GM12878 (cell line): ENCODE measurements around the gene MYL1. TPM values are rescaled to one million over a fixed set of nuclear protein-coding genes. Genes with fewer than 3 reads are reported as not detected.

ENCODE experiments used
- ATAC-seq: fragments of 200-7000 bp; cut with Tn5 transposase; 3 replicates; pipeline ENCODE4 v1.9.1; 2020; ENCODE audit warnings: mild to moderate bottlenecking, moderate library complexity
- BruUV-seq: library from RNA; stranded (reverse); fragments of 400-500 nt; replicated peaks from 2 replicates; lab custom pipeline; 2021; lab: Mats Ljungman, UMichigan
- CTCF ChIA-PET: fragments of 300-600 bp; sonication (Branson Sonifier 250); formaldehyde crosslinking; extraction: SDS; loops from one replicate; lab custom pipeline; 2021; ENCODE audit warnings: inconsistent platforms; lab: Yijun Ruan, JAX
- POLR2A ChIA-PET: fragments of 350-600 bp; formaldehyde crosslinking; extraction: SDS; loops from one replicate; lab custom pipeline; 2021; ENCODE audit warnings: inconsistent platforms; lab: Charles Lee
- RAD21 ChIA-PET: fragments of 300-600 bp; sonication (Branson Sonifier 250); formaldehyde crosslinking; loops from one replicate; lab custom pipeline; 2023; ENCODE audit warnings: antibody characterized with exemption; ENCODE audit not compliant: unreplicated experiment; lab: Charles Lee
- SMC1A ChIA-PET: fragments of 300-600 bp; sonication (Branson Sonifier 250); formaldehyde crosslinking; loops from one replicate; lab custom pipeline; 2023; ENCODE audit not compliant: unreplicated experiment, uncharacterized antibody; lab: Charles Lee
- DNase-seq: peaks from one replicate; pipeline ENCODE4 v3.0.0-alpha.2; 2011; ENCODE audit warnings: low read depth, low spot score
- FAIRE-seq: peaks from 3 replicates; lab custom pipeline; 2011; peaks lifted over from hg19 to GRCh38; lab: Jason Lieb, UNC
- H2AFZ ChIP-seq: 2 replicates; pipeline ENCODE4 v1.6.0; 2011; ENCODE audit warnings: low read depth, low read length, control low read depth; ENCODE audit not compliant: control insufficient read depth
- H3K27ac ChIP-seq: 2 replicates; pipeline ENCODE4 v1.5.1; 2011; ENCODE audit warnings: control low read depth; ENCODE audit not compliant: control insufficient read depth, insufficient read depth
- H3K27me3 ChIP-seq, 2 experiments: replicated peaks in 1 of 2; 2 replicates each; pipeline versions ENCODE4 v1.6.0 to v1.6.1; 2011; ENCODE audit warnings: low read length in 1 of 2; ENCODE audit not compliant: control insufficient read depth in 2 of 2, insufficient read depth in 2 of 2
- H3K36me3 ChIP-seq, 2 experiments: 2 replicates each; pipeline ENCODE4 v1.5.1; 2011; ENCODE audit warnings: low read length in 1 of 2; ENCODE audit not compliant: control insufficient read depth in 2 of 2, insufficient read depth in 2 of 2
- H3K4me1 ChIP-seq: 2 replicates; pipeline ENCODE4 v1.6.1; 2011; ENCODE audit warnings: mild to moderate bottlenecking, low read length, moderate library complexity, mixed read lengths; ENCODE audit not compliant: control insufficient read depth, insufficient read depth
- H3K4me2 ChIP-seq: 2 replicates; pipeline ENCODE4 v1.6.0; 2011; ENCODE audit warnings: control low read depth; ENCODE audit not compliant: control insufficient read depth, insufficient read depth
- H3K4me3 ChIP-seq: fragments of 200-600 bp; sonication (generic); 2 replicates; pipeline ENCODE4 v1.5.1; 2016
- H3K79me2 ChIP-seq: 2 replicates; pipeline ENCODE4 v1.6.0; 2011; ENCODE audit warnings: low read length; ENCODE audit not compliant: control insufficient read depth, insufficient read depth
- H3K9ac ChIP-seq: 2 replicates; pipeline ENCODE4 v1.8.0; 2011; ENCODE audit warnings: low read length, control low read depth, mixed read lengths; ENCODE audit not compliant: control insufficient read depth, insufficient read depth
- H3K9me3 ChIP-seq: replicated peaks from 3 replicates; pipeline ENCODE4 v1.5.1; 2011; ENCODE audit warnings: mild to moderate bottlenecking, low read length; ENCODE audit not compliant: control insufficient read depth, insufficient read depth
- H4K20me1 ChIP-seq: 2 replicates; pipeline ENCODE4 v1.6.0; 2011; ENCODE audit not compliant: control insufficient read depth, insufficient read depth
- ATF7 ChIP-seq: fragments of 450-650 bp; IDR thresholded peaks from 2 replicates; pipeline ENCODE4 v1.6.1; 2016; ENCODE audit warnings: low read depth, mild to moderate bottlenecking
- FOS ChIP-seq: IDR thresholded peaks from 3 replicates; pipeline ENCODE4 v1.6.1; 2011; ENCODE audit warnings: borderline replicate concordance; ENCODE audit not compliant: insufficient read length; ENCODE audit errors: extremely low read depth
- HDAC2 ChIP-seq: fragments of 200-600 bp; sonication (generic); IDR thresholded peaks from 2 replicates; pipeline ENCODE4 v1.6.1; 2017
- MXI1 ChIP-seq: fragments of 150-350 bp; IDR thresholded peaks from 2 replicates; pipeline ENCODE4 v1.6.1; 2011; ENCODE audit warnings: low read depth, mild to moderate bottlenecking, inconsistent platforms, low read length, improper control_type of control experiment
- NR2C1 ChIP-seq: fragments of 450-650 bp; IDR thresholded peaks from 2 replicates; pipeline ENCODE4 v1.6.1; 2017; ENCODE audit warnings: antibody characterized with exemption, mild to moderate bottlenecking, moderate library complexity
- NR2F1 ChIP-seq: fragments of 450-650 bp; conservative IDR thresholded peaks from 2 replicates; pipeline ENCODE4 v1.6.1; 2017; ENCODE audit warnings: mild to moderate bottlenecking
- SUPT20H ChIP-seq: IDR thresholded peaks from 2 replicates; pipeline ENCODE4 v1.6.1; 2011; ENCODE audit warnings: low read depth, mild to moderate bottlenecking, low read length, moderate library complexity, borderline replicate concordance; ENCODE audit not compliant: control insufficient read depth
- in situ Hi-C: fragments of 300-500 bp; cut with MboI; formaldehyde crosslinking; loops from 9 replicates; pipeline ENCODE4 v1.14.3; 2018; ENCODE audit warnings: mixed read lengths
- intact Hi-C: fragments of 100-400 bp; cut with micrococcal nuclease; formaldehyde crosslinking; loops from one replicate; pipeline ENCODE4 v1.14.2; 2022; ENCODE audit not compliant: unreplicated experiment
- polyA plus RNA-seq, 11 experiments: library from polyadenylated mRNA; depleted of rRNA in 4 of 11; unstranded in 6 of 11; stranded (reverse) in 5 of 11; fragments of >200 nt; fragmentation: Nextera tagmentation in 4 of 11; fragmentation: Illumina TruSeq in 1 of 11; extraction: Ambion mirVana in 4 of 11; extraction: Trizol in 1 of 11; gene quantifications; 1 replicate in 1 of 11; 2 replicates in 10 of 11; pipeline versions ENCODE4 v1.2.1 to v1.2.3, GENCODE V29; 2011 to 2016; ENCODE audit warnings: inconsistent platforms in 2 of 11, missing spikeins in 2 of 11, low read depth in 1 of 11
- total RNA-seq, 4 experiments: library from RNA; depleted of rRNA in 3 of 4; stranded (reverse); fragments of >200 nt in 3 of 4; fragmentation: Illumina TruSeq in 1 of 4; extraction: Trizol in 1 of 4; gene quantifications; 2 replicates each; pipeline versions ENCODE4 v1.2.1 to v1.2.3, GENCODE V29; 2013 to 2021
- TF ChIP-seq, protein P1 (sequence below): fragments of 450-650 bp; formaldehyde crosslinking; IDR thresholded peaks from 2 replicates; pipeline ENCODE4 v1.4.0; 2022; ENCODE audit warnings: mild to moderate bottlenecking, moderate library complexity
- TF ChIP-seq, protein P2 (sequence below), 3 experiments: IDR thresholded peaks in 2 of 3; conservative IDR thresholded peaks in 1 of 3; 2 replicates each; pipeline ENCODE4 v1.5.1; 2011; ENCODE audit warnings: low read depth in 3 of 3, low read length in 3 of 3, mild to moderate bottlenecking in 3 of 3, control low read depth in 2 of 3, moderate library complexity in 2 of 3, inconsistent platforms in 1 of 3, mixed read lengths in 1 of 3; ENCODE audit not compliant: control insufficient read depth in 2 of 3, insufficient read depth in 1 of 3; ENCODE audit errors: extremely low read depth in 1 of 3

The MYL1 gene
- total and polyA plus RNA-seq, 10 of the 15 experiments (the other 5 are each of a cell fraction or from before 2014, with no cell fraction given), result 0.43 TPM; not detected in 9

DNA sequence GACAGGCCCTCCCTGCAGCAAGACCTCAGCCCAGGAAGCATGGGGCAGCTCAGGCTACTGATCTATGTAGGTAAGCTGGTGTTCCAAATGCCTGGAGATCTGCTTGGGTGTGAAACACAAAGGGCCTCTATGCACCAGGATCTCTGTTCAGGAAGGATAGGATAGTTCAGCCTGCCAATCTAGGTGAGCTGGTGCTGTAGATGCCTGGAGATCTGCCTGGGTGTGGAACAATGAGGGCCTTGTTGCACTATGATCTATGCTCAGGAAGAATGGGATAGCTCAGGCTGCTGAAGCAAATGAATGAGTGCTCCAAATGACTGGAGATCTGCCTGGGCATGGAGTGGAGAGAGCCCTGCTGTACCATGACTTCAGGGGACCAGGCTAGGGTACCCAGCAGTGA is 48.9 kb upstream of the MYL1 start (continued):
- TF ChIP-seq, protein P1, sequence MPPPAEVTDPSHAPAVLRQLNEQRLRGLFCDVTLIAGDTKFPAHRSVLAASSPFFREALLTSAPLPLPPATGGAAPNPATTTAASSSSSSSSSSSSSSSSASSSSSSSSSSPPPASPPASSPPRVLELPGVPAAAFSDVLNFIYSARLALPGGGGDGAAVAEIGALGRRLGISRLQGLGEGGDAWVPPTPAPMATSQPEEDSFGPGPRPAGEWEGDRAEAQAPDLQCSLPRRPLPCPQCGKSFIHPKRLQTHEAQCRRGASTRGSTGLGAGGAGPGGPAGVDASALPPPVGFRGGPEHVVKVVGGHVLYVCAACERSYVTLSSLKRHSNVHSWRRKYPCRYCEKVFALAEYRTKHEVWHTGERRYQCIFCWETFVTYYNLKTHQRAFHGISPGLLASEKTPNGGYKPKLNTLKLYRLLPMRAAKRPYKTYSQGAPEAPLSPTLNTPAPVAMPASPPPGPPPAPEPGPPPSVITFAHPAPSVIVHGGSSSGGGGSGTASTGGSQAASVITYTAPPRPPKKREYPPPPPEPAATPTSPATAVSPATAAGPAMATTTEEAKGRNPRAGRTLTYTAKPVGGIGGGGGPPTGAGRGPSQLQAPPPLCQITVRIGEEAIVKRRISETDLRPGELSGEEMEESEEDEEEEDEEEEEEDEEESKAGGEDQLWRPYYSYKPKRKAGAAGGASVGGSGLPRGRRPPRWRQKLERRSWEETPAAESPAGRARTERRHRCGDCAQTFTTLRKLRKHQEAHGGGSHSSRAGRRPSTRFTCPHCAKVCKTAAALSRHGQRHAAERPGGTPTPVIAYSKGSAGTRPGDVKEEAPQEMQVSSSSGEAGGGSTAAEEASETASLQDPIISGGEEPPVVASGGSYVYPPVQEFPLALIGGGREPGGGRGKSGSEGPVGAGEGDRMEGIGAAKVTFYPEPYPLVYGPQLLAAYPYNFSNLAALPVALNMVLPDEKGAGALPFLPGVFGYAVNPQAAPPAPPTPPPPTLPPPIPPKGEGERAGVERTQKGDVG (CRISPR knock-in tag), result no peak
- no peak for TF ChIP-seq MXI1
- TF ChIP-seq SUPT20H, result no peak
- no peak for TF ChIP-seq FOS
- TF ChIP-seq HDAC2, result no peak

DNA sequence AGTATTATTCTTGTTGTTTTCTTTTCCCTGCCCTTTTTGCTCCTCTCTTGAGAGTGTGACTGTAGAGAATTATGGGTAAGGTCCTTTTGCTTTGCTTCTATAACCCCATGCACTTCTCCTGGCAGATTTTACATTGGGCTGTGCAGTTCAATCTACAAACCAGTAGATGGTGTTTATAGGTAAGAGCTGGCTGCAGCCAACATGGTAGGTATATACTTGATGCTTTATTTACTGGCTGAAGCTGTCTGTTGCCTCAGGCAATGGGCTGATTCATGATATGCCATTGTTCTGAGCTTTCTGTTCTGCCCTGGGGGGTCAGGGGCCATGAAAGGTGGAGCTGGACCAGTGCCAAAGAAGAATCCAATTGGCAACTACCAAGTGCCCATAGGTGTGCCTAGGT is 48.3 kb upstream of the MYL1 start:
- BruUV-seq, result no TSS peak
- POLR2A ChIA-PET, result no interaction called here
- no peak for TF ChIP-seq NR2F1
- no peak for TF ChIP-seq ATF7
- no peak for TF ChIP-seq NR2C1
- TF ChIP-seq, protein P2, sequence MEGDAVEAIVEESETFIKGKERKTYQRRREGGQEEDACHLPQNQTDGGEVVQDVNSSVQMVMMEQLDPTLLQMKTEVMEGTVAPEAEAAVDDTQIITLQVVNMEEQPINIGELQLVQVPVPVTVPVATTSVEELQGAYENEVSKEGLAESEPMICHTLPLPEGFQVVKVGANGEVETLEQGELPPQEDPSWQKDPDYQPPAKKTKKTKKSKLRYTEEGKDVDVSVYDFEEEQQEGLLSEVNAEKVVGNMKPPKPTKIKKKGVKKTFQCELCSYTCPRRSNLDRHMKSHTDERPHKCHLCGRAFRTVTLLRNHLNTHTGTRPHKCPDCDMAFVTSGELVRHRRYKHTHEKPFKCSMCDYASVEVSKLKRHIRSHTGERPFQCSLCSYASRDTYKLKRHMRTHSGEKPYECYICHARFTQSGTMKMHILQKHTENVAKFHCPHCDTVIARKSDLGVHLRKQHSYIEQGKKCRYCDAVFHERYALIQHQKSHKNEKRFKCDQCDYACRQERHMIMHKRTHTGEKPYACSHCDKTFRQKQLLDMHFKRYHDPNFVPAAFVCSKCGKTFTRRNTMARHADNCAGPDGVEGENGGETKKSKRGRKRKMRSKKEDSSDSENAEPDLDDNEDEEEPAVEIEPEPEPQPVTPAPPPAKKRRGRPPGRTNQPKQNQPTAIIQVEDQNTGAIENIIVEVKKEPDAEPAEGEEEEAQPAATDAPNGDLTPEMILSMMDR (IDR thresholded peaks at IDR 0.05 in 2 of 3, conservative IDR thresholded peaks at IDR 0.05 in 1 of 3; ENCODE audit: control insufficient read depth in 2 of 3, extremely low read depth in 1 of 3, insufficient read depth in 1 of 3, low read depth in 3 of 3, low read length in 3 of 3), result peak; percentile 16 to 27 (median 22); a peak in 3 of 6 replicates

More for the DNA sequence above, 48.3 kb upstream of the MYL1 start:
- Histone ChIP-seq H3K4me1 (no peaks in the 10 kb centered on the region), H3K9me3 (no peaks in the 10 kb centered on the region), H3K4me2 (no peak overlapping the region), H2AFZ (no peak overlapping the region), H3K27ac (no peak overlapping the region), H3K27me3 (no peaks in the 10 kb centered on the region; a peak in 1 of 4 replicates), H3K4me3 (no peak overlapping the region), H3K79me2 (no peaks in the 10 kb centered on the region), H3K36me3 (no peaks in the 10 kb centered on the region), H4K20me1 (no peaks in the 10 kb centered on the region), H3K9ac (no peak overlapping the region)
- DNase-seq (no peak), FAIRE-seq (no peak), ATAC-seq (peak; percentile 71)
- in situ Hi-C loops (no loop called here), intact Hi-C loops (no loop called here)
- ChIA-PET CTCF (interaction anchor here (1.9 to 2.1 kb wide), 2 partner anchors 31 to 35 kb away, joined by 7 to 12 read pairs; no protein-coding TSS in a partner anchor), SMC1A (interaction anchor here (2.2 kb wide), 1 partner anchor 36 kb away, joined by 14 read pairs; no protein-coding TSS in a partner anchor), RAD21 (interaction anchor here (0.6 to 2.4 kb wide), 4 partner anchors 30 to 96 kb away, joined by 3 to 10 read pairs (median 3); no protein-coding TSS in a partner anchor)
